Measurements from ENCODE around the gene MBTPS1.

MBTPS1 gene

DNA sequence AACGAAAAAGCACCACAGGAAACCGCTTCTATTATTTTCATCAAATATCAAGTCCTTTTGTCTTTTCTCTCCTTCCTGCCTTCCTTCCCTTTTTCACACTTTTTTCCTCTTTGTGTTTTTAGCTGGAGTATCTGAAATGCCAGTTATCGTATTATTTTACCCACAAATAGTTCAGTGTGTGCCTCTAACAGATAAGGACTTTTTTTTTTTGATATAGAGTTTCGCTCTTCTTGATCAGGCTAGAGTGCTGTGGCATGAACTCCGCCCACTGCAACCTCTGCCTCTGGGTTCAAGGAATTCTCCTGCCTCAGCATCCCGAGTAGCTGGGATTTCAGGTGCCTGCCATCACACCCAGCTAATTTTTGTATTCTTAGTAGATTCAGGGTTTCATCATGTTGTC is 39.0 kb upstream of the MBTPS1 start:
- TF ChIP-seq, protein P1, sequence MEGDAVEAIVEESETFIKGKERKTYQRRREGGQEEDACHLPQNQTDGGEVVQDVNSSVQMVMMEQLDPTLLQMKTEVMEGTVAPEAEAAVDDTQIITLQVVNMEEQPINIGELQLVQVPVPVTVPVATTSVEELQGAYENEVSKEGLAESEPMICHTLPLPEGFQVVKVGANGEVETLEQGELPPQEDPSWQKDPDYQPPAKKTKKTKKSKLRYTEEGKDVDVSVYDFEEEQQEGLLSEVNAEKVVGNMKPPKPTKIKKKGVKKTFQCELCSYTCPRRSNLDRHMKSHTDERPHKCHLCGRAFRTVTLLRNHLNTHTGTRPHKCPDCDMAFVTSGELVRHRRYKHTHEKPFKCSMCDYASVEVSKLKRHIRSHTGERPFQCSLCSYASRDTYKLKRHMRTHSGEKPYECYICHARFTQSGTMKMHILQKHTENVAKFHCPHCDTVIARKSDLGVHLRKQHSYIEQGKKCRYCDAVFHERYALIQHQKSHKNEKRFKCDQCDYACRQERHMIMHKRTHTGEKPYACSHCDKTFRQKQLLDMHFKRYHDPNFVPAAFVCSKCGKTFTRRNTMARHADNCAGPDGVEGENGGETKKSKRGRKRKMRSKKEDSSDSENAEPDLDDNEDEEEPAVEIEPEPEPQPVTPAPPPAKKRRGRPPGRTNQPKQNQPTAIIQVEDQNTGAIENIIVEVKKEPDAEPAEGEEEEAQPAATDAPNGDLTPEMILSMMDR (conservative IDR thresholded peaks at IDR 0.05; ENCODE audit: low read depth, low read length), result no peak
- no peak overlapping the region for H3K4me3 ChIP-seq (ENCODE audit: low read length)

DNA sequence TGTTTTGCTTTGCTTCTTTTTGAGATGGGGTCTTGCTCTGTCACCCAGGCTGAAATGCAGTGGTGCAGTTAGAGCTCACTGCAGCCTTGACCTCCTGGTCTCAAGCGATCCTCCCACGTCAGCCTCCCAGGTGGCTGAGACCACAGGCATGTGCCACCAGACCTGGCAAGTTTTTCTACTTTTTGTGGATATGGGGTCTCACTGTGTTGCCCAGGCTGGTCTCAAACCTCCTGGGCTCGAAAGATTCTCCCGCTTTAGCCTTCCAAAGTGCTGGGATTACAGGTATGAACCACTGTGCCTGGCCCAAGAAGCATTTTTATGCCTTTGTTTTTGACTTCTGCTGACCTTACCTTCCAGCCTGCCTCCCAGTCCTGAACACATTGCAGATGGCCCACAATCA is 38.5 kb upstream of the MBTPS1 start:
- H3K4me3 ChIP-seq (ENCODE audit: low read length), result no peak overlapping the region
- TF ChIP-seq, protein P1 (conservative IDR thresholded peaks at IDR 0.05; ENCODE audit: low read depth, low read length), result no peak
- no peak for DNase-seq (ENCODE audit: low read depth)

More for the DNA sequence above, 39.0 kb upstream of the MBTPS1 start:
- DNase-seq (ENCODE audit: low read depth), result no peak

DNA sequence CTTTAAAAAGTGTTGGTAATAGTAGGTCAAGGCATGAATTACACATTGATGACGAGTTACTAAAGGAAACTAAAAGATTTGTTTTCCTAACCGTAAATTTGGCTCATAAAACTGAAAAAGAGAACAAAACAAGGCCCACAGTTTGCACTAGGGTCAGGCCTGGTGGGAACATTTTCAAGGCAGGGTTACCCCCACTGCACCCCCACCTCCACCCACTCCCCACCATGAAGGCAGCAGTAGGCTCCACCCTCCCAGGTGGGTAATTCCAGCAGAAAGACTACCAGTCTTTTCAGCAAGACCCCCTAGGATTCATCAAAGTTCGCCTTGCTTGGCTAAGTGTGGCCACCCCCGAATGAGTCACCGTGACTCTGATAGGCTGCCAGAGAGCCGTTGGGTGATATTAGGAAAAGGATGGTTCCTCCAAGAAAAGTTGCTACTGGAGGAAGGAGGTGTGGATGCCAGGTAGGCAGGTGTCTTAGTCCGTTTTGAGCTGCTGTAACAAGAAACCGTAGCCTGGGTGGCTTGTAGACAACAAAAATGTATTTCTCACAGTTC is 37.0 kb upstream of the MBTPS1 start:
- TF ChIP-seq, protein P1 (conservative IDR thresholded peaks at IDR 0.05; ENCODE audit: low read depth, low read length), result no peak
- no peak for DNase-seq (ENCODE audit: low read depth)
- H3K4me3 ChIP-seq (ENCODE audit: low read length), result no peak overlapping the region

DNA sequence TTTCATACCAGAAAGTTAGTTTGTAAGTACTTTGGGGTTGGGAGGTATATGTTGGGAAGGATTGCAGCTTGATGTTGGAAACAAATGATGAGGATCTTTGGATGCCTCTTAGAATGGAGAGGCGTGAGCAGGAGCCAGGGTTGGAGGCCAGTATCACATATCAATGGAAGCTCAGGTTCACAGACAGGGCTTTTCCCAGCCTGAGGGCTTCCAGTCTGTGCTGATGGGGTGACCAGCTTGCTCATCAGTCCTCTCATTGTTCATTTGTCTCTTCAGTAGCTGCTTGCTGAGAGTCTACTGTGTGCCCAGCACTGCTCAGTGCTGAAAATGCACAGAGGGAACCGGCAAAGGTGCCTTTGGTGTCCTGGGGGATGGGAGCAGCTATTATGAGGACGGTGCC is 34.2 kb upstream of the MBTPS1 start:
- no peak overlapping the region for H3K4me3 ChIP-seq (ENCODE audit: low read length)
- TF ChIP-seq, protein P1 (conservative IDR thresholded peaks at IDR 0.05; ENCODE audit: low read depth, low read length), result no peak
- DNase-seq (ENCODE audit: low read depth), result no peak

DNA sequence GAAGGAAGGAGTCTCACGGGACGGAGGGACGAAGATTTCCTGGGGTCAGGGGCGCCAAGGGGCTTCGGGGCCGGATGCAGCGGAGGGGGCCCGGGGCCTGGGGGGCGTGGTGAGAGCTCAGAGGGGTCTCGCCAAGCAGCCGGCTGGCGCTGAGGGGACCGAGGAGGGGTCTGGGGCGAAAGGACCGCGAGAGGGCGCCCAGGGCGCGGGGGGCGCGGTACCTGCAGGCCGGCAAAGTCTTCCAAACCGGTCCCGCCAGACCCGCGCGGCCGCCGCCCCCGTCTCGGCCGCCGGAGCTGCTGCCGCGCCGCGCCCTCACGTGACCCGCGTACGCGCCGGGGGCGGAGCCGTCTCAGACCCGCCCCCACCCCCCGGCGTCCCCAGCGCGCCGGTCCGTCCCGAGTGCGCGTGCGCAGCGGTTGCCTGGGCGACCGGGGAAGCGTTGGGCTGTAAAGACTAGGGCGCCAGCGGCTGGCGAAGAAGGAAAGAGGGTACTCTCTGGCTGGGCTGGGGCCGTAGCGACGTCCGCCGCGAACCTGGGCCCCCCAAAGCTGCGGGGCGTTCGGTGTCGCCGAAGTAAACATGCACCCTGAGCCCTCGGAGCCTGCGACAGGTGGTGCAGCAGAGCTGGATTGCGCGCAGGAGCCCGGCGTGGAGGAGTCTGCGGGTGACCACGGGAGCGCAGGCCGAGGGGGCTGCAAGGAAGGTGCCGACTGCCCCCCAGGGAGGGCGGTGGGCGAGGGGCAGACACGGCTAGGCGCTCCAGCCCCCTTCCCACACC is 28.3 kb upstream of the MBTPS1 start, which contains the start of the genes DNAAF1 and HSDL1:
Gene DNAAF1, plus strand, starts transcription at position 450 of the 781 bp plus-strand sequence. Its CDS starts 133 bp downstream, at position 583.
Gene HSDL1, minus strand, starts transcription at position 319 of the 781 bp plus-strand sequence. CDS start 13,856 bp downstream, outside the sequence.
- DNase-seq (ENCODE audit: low read depth), result peak; percentile 18
- TF ChIP-seq, protein P1 (conservative IDR thresholded peaks at IDR 0.05; ENCODE audit: low read depth, low read length), result peak; percentile 18
- H3K4me3 ChIP-seq (ENCODE audit: low read length), result peak within 1 kb of the TSS; percentile 83

DNA sequence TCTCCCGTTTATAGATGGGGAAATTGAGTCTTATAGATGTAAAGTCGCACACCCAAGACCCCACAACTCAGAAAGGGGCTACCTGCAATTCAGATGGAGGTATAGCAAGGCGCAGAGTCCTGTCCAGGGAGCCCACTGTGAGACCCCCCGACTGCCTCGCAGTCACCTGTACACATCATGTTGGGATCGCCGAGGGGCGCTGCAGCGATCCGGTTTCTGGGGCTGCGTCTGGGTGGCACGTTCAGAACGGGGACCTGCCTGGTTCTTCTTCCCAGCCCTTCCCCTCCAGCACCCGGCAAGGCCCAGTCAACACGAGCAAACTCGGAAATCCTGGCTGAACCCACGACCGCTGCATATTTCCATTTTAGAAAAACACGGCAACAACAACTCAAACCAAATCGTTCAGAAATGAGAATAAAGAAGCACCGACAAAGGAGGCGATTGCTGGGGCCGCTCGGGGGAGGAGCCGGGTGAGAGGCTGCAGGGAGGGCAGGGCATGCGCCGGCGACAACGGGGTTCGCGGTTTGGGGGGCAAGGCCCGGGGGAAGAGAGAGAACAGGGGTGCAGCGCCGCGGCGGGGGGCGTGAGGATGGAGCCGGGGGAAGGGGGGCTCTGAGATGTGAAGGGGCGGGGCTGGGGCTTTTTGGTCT is 27.6 kb upstream of the MBTPS1 start:
- peak overlapping the region; percentile 83 for H3K4me3 ChIP-seq (ENCODE audit: low read length)
- TF ChIP-seq, protein P1 (conservative IDR thresholded peaks at IDR 0.05; ENCODE audit: low read depth, low read length), result peak; percentile 25
- DNase-seq (ENCODE audit: low read depth), result no peak
